GM21515 (cell line): ENCODE measurements around the gene NAV2.

Experiments used
- ATAC-seq: cut with Tn5 transposase; IDR thresholded peaks from one replicate; pipeline ENCODE4 v1.9.1; 2021; ENCODE audit not compliant: unreplicated experiment

Gene NAV2

DNA sequence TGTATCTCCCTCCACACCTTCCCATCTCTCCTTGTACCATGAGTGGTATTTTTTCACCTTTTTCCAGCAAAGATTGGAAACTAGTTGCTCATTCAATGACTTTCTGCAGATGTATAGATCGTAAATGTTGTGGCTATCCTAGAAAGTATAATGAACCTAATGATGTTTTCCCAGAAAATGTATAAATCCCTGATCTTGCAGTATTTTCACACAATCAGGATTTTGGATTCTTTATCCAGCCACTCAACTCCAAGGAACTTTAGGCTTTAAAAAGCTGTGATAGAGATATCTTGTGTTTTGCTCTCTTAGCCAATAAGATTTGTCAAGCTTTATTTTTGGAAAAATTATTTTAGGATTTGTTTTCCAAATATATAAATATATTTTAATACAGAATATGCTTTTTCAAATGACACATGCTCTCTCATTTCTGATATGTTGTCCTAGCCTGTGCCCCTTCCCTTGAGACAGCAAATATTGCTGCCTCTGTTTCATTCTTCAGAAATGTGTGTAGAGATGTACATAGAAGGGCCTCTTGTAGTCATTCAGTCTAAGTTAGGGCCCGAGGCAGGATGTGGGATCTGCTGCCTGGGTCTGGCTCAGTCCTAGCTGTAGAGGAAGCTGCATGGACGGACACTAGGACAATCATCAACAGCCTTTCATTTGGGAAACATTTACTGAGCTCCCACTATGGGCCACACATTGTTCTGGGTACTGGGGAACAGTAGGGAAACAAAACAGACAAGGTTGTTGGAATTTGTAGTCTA, 62.4 kb downstream of the NAV2 start:
- no peak for ATAC-seq

DNA sequence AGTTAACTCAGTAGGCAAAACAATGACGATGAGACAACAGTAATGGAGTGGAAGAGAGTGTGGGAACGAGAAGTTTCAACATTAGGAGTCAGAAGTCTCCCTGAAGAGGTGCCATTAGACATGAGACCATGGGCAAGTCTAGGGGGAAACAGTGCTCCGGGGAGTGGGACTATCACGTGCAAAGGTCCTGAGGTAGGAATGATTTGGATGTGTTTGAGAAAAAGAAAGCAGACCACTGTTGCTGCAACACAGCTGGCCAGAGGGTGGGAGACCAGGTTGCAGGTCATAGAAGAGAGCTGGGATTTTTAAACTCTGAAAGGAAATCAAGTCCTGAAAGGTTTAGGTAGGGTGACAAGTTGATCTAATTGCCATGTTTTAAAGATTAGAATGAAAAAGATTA, 63.0 kb downstream of the NAV2 start:
- no peak for ATAC-seq

DNA sequence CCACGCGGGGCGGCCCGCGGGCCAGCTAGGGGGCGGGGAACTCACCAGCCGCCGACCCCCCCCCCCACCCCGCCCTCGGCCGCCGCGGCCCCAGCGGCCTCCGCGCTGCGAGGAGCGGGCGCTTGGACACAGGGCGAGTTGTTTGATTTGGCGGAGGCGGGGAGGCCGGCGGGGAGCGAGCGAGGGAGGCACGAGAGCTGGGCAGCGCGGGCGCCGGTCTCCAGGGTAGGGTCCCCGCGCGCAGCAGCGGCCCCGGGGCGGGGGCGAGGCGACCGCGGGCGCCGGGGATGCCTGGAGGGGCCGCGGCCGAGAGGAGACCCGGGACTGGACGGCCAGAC, 64.4 kb downstream of the NAV2 start:
- peak; percentile 12 for ATAC-seq

DNA sequence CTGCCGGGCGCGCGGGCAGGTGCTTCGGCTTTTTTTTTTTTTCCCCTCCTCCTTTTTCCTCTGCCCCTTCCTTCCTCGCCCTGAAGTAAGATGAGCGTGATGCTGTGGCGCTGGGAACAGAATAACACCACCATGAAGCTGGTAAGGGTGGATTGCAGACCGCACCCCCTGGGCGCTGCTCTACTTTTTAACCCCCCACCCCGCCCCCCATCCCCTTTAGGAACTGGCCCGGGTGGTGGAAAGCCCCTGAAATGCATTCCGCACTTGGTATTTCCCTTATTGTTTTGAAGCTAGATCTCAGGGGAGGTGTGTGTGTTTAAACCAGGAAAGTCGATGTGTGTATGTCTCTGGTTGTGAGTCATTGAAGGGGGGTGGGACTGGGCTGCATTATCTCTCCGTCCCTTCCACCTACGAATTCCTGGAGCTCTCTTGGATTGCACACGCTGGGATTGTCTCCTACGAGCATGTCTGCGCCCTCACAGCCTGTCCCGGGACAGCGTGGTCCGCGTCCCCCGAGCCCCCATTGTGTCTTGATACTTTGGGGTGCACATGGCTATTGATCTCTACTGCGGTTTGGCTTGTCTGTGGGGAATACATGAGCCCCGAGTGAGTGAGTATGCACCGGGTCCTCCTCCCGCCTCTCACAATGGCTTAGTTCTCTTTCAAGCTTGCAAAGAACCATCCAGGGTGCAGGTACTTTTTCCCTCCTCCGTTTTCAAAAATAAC, 64.9 kb downstream of the NAV2 start:
- peak; percentile 75 for ATAC-seq

DNA sequence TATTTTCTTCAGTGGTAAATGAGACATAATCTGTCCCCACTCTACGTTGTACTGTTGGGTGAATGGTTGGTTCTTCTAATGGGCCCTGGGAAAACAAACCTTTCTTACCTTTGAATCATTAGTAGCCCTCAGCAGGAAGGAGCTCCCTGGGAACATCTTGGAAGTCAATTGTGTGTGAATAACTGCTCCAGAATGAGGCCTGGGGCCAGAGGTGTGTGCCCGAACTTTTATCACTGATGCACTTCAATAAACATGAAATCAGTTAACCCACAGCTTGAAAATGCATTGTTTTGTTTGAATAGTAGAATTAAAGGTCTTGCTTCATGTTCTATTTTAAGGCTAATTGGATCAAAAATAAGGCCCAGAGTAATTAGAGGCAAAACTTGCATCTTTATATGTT, 67.1 kb downstream of the NAV2 start:
- no peak for ATAC-seq

DNA sequence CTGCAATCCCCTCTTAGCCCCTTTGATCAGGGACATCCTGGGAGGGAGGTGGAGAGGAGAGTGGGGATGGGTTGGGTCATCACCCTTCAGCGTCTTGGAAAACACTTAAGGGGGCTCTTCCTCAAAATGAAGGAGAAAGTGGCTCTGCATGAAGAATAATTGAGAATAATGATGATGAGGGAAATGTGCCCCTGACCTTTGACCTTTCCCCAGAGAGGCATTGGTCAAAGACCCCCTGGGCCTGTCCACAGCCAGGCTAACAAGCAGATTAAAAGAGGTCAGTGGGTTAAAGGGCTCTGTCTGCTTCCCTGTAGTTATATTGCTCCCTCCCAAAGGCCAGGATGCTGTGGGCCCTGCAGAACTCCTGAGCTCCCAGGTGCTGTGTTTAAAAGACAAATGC, 68.7 kb downstream of the NAV2 start:
- ATAC-seq = no peak

DNA sequence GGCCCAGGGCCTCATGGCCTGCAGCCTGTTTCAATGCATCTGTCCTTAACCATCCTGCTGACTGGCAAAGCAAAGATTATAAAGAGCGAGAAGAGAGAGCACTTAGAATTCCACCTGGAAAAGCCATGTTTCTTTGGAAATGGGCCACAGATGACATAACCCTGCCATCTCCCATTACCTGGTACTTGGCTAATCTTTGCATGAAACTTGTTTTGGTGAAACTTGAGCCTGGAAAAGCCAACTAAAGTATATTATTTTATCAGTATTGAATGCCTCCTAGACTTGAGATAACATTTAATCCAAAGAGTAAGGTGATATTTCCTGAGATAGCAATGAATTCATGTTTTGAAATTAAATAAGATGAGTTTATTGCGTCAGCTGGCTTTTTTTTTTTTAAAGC, 72.6 kb downstream of the NAV2 start:
- no peak for ATAC-seq

DNA sequence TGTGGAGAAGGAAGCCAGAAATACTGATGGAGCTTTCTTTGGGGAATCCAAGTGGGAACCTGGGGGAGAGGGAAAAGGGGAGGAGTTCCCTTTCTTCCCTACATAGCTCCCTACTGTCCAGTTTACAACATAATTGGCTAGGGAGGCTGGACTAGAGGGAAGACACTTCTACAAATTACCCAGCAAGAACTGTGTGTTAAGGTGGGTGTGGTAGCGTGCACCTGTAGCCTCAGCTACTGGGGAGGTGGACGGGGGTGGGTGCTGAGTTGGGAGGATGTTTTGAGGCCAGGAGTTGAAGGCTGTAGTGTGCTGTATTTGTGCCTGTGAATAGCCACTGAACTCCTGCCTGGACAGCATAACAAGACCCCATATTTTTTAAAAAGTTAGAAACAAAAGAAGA, 74.0 kb downstream of the NAV2 start:
- no peak for ATAC-seq

DNA sequence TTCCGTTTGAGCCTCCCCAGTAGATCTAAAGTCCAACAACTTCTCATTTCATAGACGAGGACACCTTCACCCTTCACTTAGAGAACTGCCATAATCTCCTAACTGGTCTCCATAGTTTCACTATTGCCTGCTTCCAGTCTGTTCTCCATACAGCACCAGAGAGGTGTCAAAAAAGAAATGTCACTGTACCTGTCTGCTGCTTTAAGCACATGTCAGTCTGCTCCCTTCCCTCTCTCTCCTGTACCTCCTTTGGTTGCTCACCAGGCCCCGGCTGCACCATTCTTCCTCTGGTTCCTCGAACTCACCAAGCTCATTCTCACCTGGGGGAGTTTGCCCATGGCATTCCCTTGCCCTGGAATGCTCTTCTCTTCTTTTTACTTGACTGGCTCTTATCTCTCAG, 75.8 kb downstream of the NAV2 start:
- ATAC-seq = no peak

DNA sequence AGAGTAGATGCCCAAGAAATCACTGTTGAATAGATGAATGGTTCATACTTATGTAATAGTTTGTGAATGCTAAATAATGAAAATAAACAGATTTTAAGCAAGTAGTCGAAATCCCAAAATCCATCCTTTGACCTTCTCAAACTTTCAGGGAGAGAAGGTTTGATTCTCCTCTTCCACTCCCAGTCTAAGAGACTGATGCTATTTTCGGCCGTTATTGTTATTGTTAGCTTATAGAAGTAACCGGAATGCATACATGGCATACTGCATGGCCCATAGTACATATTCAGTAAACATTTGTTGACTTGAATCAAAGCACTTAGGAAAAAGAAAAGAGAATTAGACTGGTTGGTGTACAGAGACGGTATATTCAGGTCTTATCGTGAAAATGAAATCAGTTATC, 76.6 kb downstream of the NAV2 start:
- no peak for ATAC-seq

DNA sequence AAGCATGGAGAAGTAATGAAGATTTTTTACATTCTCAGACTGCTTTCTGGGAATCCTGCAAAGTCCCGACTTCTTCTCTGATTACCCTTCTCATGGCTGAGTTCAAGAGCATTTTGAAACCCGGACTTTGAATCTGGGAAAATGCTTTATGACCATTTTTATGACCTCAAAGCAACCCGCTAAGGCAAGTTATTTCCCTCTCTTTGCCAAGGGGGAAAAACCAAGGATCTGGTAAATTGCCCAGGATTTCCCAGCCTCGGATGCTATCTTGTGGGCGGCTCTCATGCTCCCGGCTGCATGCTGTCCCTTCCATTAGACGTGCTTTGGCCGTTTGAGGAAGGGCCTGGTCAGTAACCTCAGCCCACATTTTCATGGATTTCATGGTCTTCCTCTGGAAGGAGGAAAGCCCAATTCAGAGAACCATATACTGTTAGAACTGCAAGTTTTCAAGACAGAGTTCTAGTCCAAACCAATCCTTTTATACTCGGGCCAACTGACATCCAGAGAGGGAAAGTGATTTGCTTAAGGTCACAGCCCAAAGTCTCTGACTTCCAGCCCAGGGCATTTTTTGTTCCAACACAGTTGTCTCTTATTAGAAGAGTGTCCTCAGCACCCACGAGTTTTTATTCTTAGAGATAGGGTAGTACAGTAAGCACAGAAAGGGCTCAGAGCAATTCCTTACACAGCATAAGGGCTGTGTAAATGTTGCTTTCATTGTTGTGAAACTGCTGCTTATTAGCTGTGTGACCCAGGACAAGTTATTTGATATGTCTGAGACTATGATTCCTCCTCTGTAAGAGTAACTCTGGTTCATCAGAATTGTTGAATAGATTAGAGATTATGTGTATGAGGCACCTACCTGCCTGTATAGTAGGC, 77.4 kb downstream of the NAV2 start:
- no peak for ATAC-seq

DNA sequence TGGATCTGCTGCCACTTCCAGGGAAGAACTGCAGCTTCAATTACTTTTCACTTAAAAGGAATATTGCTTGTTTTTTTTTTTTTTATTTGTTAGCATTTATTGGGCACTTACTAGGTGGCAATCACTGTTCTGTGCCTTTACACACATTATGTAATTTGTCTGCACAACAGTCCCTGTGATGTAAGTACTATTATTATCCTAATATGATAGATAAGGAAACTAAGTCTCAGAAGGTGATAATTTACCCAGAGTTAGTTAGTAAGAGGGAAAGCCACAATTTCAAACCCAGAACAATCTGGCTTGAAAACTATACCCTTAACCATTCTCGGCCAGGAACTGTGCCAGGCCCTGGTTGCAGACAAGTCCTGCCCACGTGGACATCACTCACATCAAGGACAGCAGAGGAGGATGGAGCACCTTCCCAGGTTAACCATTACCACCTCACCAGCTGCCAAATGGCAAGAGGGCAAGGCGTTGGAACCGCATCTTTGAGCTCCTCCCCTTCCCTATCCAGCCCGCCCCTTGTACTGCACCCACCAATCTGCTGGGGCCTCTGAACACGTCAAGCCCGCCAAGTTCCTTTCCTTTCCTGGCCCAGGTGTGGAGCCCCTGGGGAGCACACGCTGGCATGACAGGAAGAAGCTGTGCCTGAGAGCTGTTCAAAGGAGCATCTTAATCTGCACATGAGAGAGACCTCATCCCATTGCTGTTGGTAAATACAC, 78.4 kb downstream of the NAV2 start:
- ATAC-seq = no peak

DNA sequence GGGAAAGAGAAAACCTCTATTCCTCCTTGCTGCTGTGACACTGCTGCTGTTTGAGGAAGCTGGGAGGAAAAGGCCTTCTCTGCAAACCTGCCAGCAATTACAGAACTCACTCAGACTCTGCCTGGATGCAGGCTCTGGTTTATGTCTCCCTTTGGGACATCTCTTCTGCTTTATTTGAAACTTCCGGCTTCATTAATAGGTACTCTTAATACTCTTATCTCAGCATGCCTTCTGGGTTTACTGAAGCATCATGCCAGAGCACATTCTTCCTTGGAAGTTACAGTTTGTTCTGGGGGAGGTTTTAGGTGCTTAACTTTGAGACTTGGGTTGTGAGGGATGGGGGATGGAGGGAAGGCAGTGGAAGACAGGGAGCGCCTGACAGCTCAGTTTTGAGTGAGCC, 79.9 kb downstream of the NAV2 start:
- no peak for ATAC-seq

DNA sequence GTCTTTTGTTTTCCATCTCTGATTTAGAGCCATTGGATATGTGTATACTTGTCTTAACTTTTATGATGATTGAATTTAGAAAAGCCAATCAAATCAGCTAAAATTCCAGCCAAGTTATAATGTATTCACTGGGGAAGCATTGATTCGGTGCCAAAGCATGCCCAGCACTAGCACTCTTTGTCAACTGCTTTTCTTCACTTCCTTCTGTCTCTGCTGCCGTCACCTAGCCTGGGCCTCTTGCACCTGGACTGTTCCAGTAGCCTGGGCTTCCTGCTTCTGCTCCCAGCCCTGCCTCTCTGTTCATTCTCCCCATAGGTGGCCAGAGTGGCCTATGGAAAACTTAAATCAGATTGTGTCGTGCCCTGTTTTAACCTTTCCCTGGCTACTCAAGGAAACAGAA, 80.7 kb downstream of the NAV2 start:
- no peak for ATAC-seq

DNA sequence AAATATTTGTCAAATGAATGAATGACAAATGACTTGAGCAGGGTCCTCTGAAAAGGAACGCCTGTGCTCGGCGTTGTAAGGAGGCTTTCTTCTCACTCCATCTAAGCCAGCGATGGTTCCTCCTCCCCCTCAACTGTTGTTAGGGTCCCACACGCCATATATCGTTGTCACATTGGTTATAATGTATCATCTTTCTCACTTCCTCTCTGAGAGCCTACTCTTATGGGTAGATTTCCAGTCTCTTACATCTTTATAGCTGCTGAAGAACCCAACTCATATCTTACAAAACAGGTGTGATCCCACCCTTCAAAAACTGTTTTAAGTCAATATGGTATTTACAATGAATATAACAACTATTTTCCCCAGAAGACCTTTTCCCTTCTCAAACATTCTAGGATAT, 81.5 kb downstream of the NAV2 start:
- no peak for ATAC-seq

DNA sequence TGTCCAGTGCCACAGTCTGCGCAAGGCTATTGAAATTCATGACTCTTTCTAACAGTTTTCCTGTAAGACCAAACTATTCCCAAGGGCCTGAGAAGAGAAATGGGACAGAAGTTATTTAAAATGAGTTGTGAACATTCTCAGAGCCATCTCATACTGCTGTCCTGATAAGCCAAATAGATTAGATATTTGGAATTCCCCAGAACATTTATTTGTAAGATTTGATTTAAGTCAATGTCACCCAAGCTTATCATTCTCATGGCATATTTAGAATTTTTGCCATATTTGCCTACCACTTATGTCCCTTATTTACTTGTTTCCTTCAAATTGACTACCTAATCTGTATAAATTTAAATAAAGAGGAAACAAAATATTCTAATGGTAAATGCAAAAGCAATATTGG, 82.4 kb downstream of the NAV2 start:
- no peak for ATAC-seq

DNA sequence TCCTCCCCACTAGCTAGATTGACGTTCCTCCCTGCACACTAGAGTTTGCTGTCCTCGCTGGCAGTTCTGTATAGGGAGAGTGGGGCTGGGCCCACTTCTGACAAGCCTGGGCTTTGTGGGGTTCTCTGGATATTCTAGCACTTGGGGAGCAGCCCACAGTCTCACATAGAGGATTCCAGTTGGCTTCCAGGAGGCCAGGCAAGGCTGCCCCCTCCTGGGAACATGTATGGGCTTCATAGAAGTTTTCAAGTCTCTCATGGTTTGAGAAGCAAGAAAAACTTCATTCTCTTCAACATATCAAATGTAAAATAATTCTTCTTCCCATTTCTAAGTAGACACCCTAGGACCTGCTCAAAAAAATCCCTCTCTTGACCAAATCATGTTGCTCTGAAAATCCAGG, 87.5 kb downstream of the NAV2 start:
- ATAC-seq = no peak

DNA sequence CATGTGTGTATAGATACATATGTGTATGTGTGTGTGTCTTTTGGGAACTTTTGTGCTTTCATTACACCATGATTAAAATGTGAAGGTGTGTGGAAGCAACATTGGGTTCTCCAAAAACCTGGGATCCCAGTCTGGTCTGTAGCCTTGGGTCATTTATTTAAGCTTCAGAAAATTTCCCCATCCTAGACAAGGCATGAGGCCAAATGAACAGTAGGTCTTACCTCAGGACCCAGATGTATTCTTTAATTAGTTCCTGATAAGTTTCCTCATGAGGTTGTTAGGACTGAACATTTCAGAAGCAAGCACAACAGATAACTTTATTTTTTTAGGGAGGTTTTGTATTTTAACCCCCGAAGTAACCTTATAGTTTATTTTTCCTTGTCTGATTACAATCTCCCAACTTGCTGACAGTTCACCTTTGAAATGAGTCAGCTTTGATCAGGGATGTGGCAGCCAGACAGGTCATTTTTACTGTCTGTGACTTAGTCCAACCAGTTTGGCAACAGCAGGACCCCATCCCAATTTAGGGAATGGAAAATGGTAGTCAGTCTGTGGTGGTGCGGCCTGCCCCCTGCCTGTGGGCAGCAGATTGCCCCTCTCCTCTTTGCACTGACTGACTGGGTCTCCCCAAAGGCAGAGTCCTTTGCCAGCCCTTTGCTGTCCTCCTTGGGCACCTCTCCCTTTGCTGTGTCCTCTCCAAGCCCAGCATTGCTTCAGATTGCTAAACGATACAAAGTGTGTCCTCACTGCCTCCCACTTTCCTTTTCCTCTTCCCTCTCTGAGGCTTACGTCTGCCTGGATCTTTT, 88.3 kb downstream of the NAV2 start:
- no peak for ATAC-seq

DNA sequence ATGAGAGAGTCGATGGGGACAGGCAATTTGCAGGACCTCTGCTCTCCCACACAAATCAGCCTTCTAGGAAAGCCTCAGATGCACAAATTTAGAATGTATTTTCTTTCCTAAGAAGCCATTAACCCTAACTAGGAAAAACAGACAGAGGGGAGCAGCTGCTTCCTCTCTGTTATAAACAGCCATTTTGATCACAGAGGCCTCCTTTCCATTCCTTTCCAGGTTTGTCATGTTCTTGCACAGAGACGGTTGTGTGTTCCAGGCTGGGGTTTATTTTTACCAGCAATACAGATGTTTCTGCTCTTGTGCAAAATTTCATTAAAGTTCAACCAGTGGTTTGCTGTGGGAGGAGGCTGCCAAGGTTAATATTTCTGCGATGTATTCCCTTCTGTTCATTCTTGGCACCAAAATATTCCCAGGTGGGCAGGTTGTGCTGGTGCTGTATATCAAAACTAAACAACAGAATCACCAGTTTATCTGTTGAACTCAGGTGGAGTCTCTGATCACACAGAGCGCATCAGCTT, 90.2 kb downstream of the NAV2 start:
- no peak for ATAC-seq

DNA sequence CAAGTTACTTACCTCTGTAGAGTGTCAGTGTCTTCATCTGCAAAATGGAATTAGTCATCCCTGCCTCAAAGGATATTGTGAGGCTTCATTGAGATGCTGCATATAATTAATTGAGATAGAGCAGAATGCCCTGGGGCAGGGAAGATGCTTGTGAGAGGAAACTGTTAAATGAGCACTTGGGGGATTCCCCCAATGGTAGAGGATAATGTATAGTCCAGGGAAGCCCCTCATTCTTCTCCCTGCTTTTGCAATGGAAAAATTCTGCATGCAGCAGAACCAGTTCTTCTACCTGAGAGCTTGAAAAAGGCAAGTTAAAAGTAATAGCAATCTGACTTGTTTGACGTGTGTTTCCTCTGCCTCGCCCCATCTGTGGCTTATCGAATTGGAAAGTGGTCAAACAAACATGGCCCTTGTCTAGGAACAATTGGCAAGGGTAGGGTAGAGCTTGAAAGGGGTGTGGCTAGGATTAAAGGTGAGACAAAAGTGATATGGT, 90.9 kb downstream of the NAV2 start:
- ATAC-seq = no peak
